Astrocyte of the spinal cord (primary cell): ENCODE data around the gene UNC45B.

Source experiments
- DNase-seq: peaks from one replicate; pipeline ENCODE4 v3.0.0; 2011; ENCODE audit warnings: low read depth, low spot score
- H3K4me3 ChIP-seq: 2 replicates; pipeline ENCODE4 v1.5.1; 2011; ENCODE audit warnings: low read depth, mild to moderate bottlenecking, low read length, moderate library complexity
- in situ Hi-C: cut with HindIII; loops from 2 replicates; pipeline ENCODE4 v1.10.0; 2017; ENCODE audit warnings: low sequenced_read_pairs
- TF ChIP-seq, protein P1 (sequence below): IDR thresholded peaks from 2 replicates; pipeline ENCODE4 v1.5.1; 2012; ENCODE audit warnings: low read depth, mild to moderate bottlenecking, low read length, inconsistent platforms

The UNC45B gene

GRCh38 chr17:35162755-35163154, 15.1 kb downstream of the UNC45B start:
- DNase-seq, result no peak
- TF ChIP-seq, protein P1, sequence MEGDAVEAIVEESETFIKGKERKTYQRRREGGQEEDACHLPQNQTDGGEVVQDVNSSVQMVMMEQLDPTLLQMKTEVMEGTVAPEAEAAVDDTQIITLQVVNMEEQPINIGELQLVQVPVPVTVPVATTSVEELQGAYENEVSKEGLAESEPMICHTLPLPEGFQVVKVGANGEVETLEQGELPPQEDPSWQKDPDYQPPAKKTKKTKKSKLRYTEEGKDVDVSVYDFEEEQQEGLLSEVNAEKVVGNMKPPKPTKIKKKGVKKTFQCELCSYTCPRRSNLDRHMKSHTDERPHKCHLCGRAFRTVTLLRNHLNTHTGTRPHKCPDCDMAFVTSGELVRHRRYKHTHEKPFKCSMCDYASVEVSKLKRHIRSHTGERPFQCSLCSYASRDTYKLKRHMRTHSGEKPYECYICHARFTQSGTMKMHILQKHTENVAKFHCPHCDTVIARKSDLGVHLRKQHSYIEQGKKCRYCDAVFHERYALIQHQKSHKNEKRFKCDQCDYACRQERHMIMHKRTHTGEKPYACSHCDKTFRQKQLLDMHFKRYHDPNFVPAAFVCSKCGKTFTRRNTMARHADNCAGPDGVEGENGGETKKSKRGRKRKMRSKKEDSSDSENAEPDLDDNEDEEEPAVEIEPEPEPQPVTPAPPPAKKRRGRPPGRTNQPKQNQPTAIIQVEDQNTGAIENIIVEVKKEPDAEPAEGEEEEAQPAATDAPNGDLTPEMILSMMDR, result no peak
- in situ Hi-C loops, result no loop called here
- no peak overlapping the region for H3K4me3 ChIP-seq

DNA sequence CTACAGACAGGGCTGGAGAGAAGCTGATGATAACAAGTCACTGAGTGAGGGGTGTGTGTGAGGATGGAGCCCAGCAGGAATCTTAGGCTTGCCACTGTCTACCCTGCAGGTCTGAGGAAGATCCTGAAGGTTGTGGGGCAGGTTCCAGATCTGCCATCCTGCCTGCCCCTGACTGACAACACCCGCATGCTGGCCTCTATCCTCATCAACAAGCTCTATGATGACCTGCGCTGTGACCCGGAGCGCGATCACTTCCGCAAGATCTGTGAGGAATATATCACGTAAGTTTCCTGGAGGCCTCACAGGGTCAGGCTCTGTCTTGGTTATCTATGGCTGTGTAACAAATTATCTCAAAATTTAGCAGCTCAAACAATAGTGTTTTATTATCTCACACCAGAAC, 16.3 kb downstream of the UNC45B start:
- DNase-seq, result no peak

GRCh38 chr17:35164716-35165115, 17.1 kb downstream of the UNC45B start:
- TF ChIP-seq, protein P1, result no peak
- in situ Hi-C loops, result no loop called here
- no peak for DNase-seq
- H3K4me3 ChIP-seq, result no peak overlapping the region

More for the DNA sequence above, 16.3 kb downstream of the UNC45B start:
- in situ Hi-C loops, result no loop called here
- no peak overlapping the region for H3K4me3 ChIP-seq
- TF ChIP-seq, protein P1, result no peak

- DNase-seq, result no peak
- in situ Hi-C loops, result no loop called here
- H3K4me3 ChIP-seq, result no peak overlapping the region
- TF ChIP-seq, protein P1, result no peak
Measured at GRCh38 chr17:35166526-35166925, 18.9 kb downstream of the UNC45B start.

DNA sequence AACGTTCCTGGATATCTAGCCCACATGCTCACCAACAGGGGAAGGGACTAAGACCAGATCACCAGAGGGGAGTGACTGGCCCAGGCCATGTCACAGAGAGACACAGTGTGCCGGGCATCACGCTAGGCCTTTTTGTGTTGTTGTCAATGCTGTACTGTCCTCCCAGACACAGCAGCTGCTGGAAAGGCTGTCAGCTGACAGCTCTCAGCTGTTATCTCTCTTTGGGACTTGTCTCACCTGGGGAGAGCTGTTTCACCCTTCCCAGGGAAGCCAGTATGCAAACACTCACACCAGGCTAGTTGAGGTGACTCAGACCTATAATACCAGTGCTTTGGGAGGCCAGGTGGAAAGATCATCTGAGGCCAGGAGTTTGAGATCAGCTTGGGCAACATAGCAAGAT, 19.4 kb downstream of the UNC45B start:
- TF ChIP-seq, protein P1, result no peak
- DNase-seq, result no peak
- no peak overlapping the region for H3K4me3 ChIP-seq
- in situ Hi-C loops, result no loop called here

- TF ChIP-seq, protein P1, result no peak
- DNase-seq, result no peak
- no peak overlapping the region for H3K4me3 ChIP-seq
- in situ Hi-C loops, result no loop called here
Measured at GRCh38 chr17:35167666-35168065, 20.0 kb downstream of the UNC45B start.

DNA sequence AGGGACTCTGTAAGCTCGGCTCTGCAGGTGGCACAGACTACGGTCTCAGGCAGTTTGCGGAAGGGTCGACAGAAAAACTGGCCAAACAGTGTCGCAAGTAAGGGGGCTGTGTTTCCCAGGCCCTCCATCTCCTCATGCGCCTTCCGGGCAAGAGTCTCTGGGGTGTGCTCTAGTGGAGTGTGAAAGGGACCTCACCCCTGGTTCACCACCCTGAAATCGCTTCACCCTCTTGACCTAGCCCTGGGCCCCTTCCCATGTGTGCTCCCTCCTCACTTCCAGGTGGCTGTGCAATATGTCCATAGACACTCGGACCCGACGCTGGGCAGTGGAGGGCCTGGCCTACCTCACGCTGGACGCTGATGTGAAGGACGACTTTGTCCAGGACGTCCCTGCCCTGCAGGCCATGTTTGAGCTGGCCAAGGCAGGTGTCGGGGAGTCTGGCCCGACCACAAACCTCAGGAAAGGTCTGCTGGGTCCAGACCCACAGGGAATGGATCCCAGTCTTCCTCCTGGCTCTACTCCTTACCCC, 22.3 kb downstream of the UNC45B start:
- in situ Hi-C loops, result no loop called here

More for the DNA sequence above, 22.3 kb downstream of the UNC45B start:
- H3K4me3 ChIP-seq, result no peak overlapping the region
- TF ChIP-seq, protein P1, result no peak
- DNase-seq, result no peak
